ENCODE results near the gene MAN2A2. TPM values are rescaled to one million over a fixed set of nuclear protein-coding genes. Genes with fewer than 3 reads are reported as not detected.
A peak's percentile ranks its signal among the peaks of the same experiment; 100 is the strongest.

MAN2A2 gene
- total RNA-seq, 1 experiment from 2014 or later = 64.9 TPM

GRCh38 chr15:90860942-90861675, 42.0 kb upstream of the MAN2A2 start:
- Mint-ChIP-seq H3K4me3 (ENCODE audit: unreplicated experiment) (no peak overlapping the region), H3K4me1 (ENCODE audit: low read depth, unreplicated experiment) (peaks cover 13% of the 10 kb centered on the region), H3K9me3 (ENCODE audit: unreplicated experiment) (no peaks in the 10 kb centered on the region), H3K27me3 (ENCODE audit: insufficient read depth, unreplicated experiment) (no peaks in the 10 kb centered on the region), H3K36me3 (ENCODE audit: insufficient read depth, unreplicated experiment) (peaks cover 4% of the 10 kb centered on the region), H3K27ac (ENCODE audit: unreplicated experiment) (no peak overlapping the region)
- no TSS peak for BruUV-seq (replicated peaks)
- no peak for TF ChIP-seq CTCF (IDR thresholded peaks at IDR 0.05; ENCODE audit: insufficient read depth in 1 of 2, low read depth in 1 of 2, low read length in 1 of 2, severe bottlenecking in 1 of 2, unreplicated experiment in 1 of 2)
- ChIA-PET CTCF (no interaction called here), POLR2A (no interaction called here)
- H3K27me3 ChIP-seq (replicated peaks; ENCODE audit: control insufficient read depth, insufficient read depth, low read length) = no peaks in the 10 kb centered on the region
- H3K9me3 ChIP-seq = no peaks in the 10 kb centered on the region
- intact Hi-C loops (cut with micrococcal nuclease; ENCODE audit: unreplicated experiment) = no loop called here
- DNase-seq = peak in 1 of 2 experiments; percentile 31
- peaks cover 32% of the 10 kb centered on the region for H3K4me1 ChIP-seq
- no peak overlapping the region for H3K4me3 ChIP-seq (ENCODE audit: low read depth, low read length)
- no peaks in the 10 kb centered on the region for H3K36me3 ChIP-seq (ENCODE audit: control insufficient read depth, insufficient read depth, low read length)

GRCh38 chr15:90862487-90862886, 40.6 kb upstream of the MAN2A2 start:
- no peak for TF ChIP-seq CTCF (IDR thresholded peaks at IDR 0.05; ENCODE audit: insufficient read depth in 1 of 2, low read depth in 1 of 2, low read length in 1 of 2, severe bottlenecking in 1 of 2, unreplicated experiment in 1 of 2)
- Mint-ChIP-seq H3K27ac (ENCODE audit: unreplicated experiment) (no peak overlapping the region), H3K27me3 (ENCODE audit: insufficient read depth, unreplicated experiment) (no peaks in the 10 kb centered on the region), H3K9me3 (ENCODE audit: unreplicated experiment) (no peaks in the 10 kb centered on the region), H3K36me3 (ENCODE audit: insufficient read depth, unreplicated experiment) (peaks cover 4% of the 10 kb centered on the region), H3K4me3 (ENCODE audit: unreplicated experiment) (no peak overlapping the region), H3K4me1 (ENCODE audit: low read depth, unreplicated experiment) (peaks cover 22% of the 10 kb centered on the region)
- Histone ChIP-seq H3K27me3 (replicated peaks; ENCODE audit: control insufficient read depth, insufficient read depth, low read length) (no peaks in the 10 kb centered on the region), H3K36me3 (ENCODE audit: control insufficient read depth, insufficient read depth, low read length) (no peaks in the 10 kb centered on the region), H3K4me3 (ENCODE audit: low read depth, low read length) (no peak overlapping the region), H3K4me1 (peaks cover 31% of the 10 kb centered on the region), H3K9me3 (no peaks in the 10 kb centered on the region)
- POLR2A ChIA-PET = no interaction called here
- no TSS peak for BruUV-seq (replicated peaks)
- intact Hi-C loops (cut with micrococcal nuclease; ENCODE audit: unreplicated experiment) = no loop called here
- CTCF ChIA-PET = no interaction called here
- no peak for DNase-seq

GRCh38 chr15:90862964-90863778, 39.9 kb upstream of the MAN2A2 start:
- BruUV-seq (replicated peaks) = no TSS peak
- Mint-ChIP-seq H3K36me3 (ENCODE audit: insufficient read depth, unreplicated experiment) (peaks cover 4% of the 10 kb centered on the region), H3K27me3 (ENCODE audit: insufficient read depth, unreplicated experiment) (no peaks in the 10 kb centered on the region), H3K4me3 (ENCODE audit: unreplicated experiment) (no peak overlapping the region), H3K27ac (ENCODE audit: unreplicated experiment) (no peak overlapping the region), H3K9me3 (ENCODE audit: unreplicated experiment) (no peaks in the 10 kb centered on the region), H3K4me1 (ENCODE audit: low read depth, unreplicated experiment) (peaks cover 26% of the 10 kb centered on the region)
- no peak for DNase-seq
- Histone ChIP-seq H3K4me1 (peaks cover 30% of the 10 kb centered on the region), H3K27me3 (replicated peaks; ENCODE audit: control insufficient read depth, insufficient read depth, low read length) (no peaks in the 10 kb centered on the region), H3K4me3 (ENCODE audit: low read depth, low read length) (no peak overlapping the region), H3K36me3 (ENCODE audit: control insufficient read depth, insufficient read depth, low read length) (no peaks in the 10 kb centered on the region), H3K9me3 (no peaks in the 10 kb centered on the region)
- intact Hi-C loops (cut with micrococcal nuclease; ENCODE audit: unreplicated experiment) = no loop called here
- no peak for TF ChIP-seq CTCF (IDR thresholded peaks at IDR 0.05; ENCODE audit: insufficient read depth in 1 of 2, low read depth in 1 of 2, low read length in 1 of 2, severe bottlenecking in 1 of 2, unreplicated experiment in 1 of 2)
- POLR2A ChIA-PET = no interaction called here
- CTCF ChIA-PET = interaction anchor here (0.5 kb wide), 1 partner anchor 712 kb away, joined by 3 read pairs; no protein-coding TSS in a partner anchor

Measured in Caco-2 (cell line).